PFSK-1 (cell line): ENCODE data around the gene CHMP6.

Experiments used
- POLR2AphosphoS5 ChIP-seq: IDR thresholded peaks from 2 replicates; pipeline ENCODE4 v1.6.1; 2012; ENCODE audit warnings: low read depth, mild to moderate bottlenecking, control low read depth, low read length, moderate library complexity
- TAF1 ChIP-seq: IDR thresholded peaks from 2 replicates; pipeline ENCODE4 v1.6.1; 2012; ENCODE audit warnings: low read length, control low read depth, borderline replicate concordance; ENCODE audit not compliant: insufficient read depth

GRCh38 chr17:80970044-80970761 is 21.4 kb upstream of the CHMP6 start:
- TF ChIP-seq POLR2AphosphoS5, result no peak; the same call in 1 of the 2 replicates
- TF ChIP-seq TAF1, result no peak
